GM19324 (cell line): ENCODE measurements around the gene PRIM1.
"Not testable (repeated sequence)": the region's sequence is repeated elsewhere in the genome, so short reads cannot be mapped to it uniquely, and the experiment has no call there.

Experiments
- ATAC-seq: cut with Tn5 transposase; IDR thresholded peaks from one replicate; pipeline ENCODE4 v1.9.1; 2021; ENCODE audit warnings: mild to moderate bottlenecking, moderate library complexity; ENCODE audit not compliant: unreplicated experiment, low FRiP score

The PRIM1 gene

GRCh38 chr12:56761812-56762211 lies 9.7 kb upstream of the PRIM1 start:
- no peak for ATAC-seq

DNA sequence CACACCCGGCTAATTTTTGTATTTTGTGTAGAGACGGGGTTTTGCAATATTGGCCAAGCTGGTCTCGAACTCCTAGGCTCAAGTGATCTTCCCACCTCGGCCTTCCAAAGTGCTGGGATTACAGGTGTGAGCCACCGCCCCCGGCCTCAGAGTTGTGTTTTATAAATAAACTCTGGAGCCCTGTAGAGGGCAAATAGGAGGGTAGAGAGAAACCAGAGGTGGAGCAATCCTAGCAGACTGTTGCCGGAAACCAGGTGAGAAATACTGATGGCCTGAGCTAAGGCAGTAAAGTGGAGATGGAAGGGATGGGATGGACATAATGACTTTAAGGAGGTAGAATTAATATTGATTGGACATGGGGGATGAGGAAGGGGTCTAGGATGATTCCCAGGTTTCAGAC lies 8.3 kb upstream of the PRIM1 start:
- no peak for ATAC-seq

DNA sequence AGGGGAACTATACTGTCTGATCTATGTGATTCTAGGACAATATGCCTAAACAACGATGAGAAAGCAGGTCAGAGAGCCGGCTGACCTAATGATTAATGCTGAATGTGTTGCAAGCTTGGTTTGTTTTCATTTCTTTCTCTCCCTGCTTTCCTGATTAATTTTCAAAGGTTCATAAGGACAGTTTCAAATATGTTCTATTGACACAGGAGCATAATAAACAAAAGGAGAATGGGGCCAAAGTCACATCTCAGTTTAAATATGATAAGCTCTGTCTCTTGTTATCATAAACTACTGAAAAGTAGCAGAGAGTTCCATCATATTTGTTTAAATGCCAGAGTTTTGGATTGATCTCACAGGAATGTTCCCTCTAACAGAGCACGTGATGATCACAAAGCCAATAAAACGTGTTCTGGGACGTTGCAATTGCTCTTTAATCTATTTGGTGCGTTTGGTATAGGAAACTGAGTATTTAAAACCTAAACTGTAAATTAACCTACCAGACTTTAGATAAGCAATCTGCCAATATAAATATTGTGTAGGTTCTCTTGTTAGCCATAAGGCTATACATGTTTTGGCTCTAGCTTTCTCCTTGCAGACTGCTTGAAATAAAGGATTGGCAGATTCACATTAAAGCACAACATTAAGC lies 7.3 kb upstream of the PRIM1 start:
- ATAC-seq = no peak

- no peak for ATAC-seq
Measured at GRCh38 chr12:56758728-56759262, 6.7 kb upstream of the PRIM1 start.

GRCh38 chr12:56757971-56758370 lies 5.8 kb upstream of the PRIM1 start:
- ATAC-seq = not testable (repeated sequence)

- ATAC-seq = no peak
Measured at GRCh38 chr12:56753566-56753965, 1.4 kb upstream of the PRIM1 start.

DNA sequence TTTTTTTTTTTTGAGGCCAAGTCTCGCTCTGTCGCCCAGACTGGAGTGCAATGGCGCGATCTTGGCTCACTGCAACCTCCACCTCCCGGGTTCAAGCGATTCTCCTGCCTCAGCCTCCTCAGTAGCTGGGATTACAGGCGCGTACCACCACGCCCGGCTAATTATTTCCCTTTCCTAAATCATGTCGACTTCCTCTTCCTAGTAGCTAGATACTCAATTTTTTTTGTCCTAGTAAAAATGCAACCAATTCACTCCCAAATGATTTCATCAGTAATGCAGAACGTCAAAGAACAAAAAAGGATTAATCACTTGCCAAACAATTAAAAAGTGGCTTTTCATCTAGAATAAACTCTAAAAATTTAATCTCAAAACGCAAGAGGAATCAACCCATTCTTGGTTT lies 1.5 kb downstream of the PRIM1 start:
- not testable (repeated sequence) for ATAC-seq

DNA sequence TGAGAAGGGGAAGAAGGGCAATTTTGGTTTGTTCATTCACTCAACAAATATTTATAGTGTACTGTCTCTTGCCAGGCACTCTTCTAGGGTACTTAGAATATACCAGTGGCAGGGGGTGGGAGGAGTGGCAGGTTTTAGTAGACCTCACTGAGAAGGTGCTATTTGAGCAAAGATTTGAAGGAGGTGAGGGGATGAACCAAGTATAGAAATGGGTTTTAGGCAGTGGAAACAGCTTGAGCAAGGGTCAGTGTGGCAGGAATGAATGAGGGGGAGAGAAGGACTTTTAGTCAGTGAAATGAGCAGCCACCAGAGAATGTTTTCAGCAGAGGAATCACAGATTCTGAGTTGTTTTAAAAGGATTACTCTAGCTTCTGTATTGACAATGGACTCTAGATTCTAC lies 2.3 kb downstream of the PRIM1 start:
- no peak for ATAC-seq

DNA sequence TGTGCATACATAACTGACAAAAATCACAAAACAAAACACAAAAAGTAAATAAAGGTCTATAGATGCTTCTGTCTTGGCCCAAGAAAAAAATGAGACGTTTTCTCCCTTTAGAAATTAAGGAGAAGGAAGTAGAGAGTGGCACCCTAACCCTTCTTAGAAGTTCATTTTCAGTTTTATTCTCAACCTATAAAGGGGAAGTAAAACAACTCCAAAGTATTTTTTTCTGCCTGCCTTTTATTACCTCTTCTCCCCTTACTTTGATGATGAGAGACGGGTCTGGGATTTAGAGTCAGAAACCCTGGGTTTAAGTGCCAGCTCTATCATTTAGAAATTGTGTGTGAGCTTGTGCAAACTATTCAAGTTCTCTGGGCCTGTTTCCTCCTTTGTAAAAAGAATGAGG lies 2.8 kb downstream of the PRIM1 start:
- ATAC-seq = no peak

GRCh38 chr12:56728139-56728861 lies 23.8 kb downstream of the PRIM1 start:
- ATAC-seq = no peak

- not testable (repeated sequence) for ATAC-seq
Measured at GRCh38 chr12:56726196-56726675, 25.9 kb downstream of the PRIM1 start.

DNA sequence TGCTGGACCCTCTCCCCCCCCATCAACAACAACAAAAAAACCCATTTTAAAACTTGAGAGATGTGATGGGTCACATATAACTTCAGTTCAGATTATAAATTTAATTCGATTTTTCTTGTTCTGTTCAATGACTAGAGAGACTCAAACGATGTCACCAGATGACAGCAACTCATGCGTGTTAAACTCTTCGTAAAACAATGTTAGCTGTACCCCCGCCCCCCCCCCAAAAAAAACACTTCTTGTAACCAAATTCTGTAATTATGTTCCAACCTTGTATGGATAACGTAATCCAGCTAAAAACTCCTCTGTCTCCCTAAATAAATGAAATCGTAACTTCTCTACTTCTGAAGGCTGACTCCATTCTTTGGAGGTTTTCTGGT lies 26.4 kb downstream of the PRIM1 start:
- no peak for ATAC-seq

GRCh38 chr12:56724972-56725722 lies 27.0 kb downstream of the PRIM1 start, which contains the start of gene NACA:
Gene NACA (minus strand): TSS chr12:56725299. CDS start chr12:56724521, 778 bp downstream.
- peak; percentile 93 for ATAC-seq

DNA sequence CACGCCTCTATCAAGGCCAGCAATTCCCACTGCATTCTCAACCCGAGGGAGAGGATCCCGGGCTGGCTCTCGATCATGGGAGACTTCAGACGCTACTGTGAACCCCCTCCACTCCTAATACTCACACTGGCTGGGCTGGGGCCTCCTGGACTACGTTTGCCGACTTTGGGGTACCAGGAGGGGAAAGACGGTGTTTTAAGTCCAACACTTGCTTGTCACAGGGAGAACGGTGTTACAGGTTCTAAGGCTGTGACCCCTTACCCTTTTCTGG lies 27.5 kb downstream of the PRIM1 start:
- ATAC-seq = no peak

GRCh38 chr12:56723889-56724700 lies 28.0 kb downstream of the PRIM1 start:
- no peak for ATAC-seq

DNA sequence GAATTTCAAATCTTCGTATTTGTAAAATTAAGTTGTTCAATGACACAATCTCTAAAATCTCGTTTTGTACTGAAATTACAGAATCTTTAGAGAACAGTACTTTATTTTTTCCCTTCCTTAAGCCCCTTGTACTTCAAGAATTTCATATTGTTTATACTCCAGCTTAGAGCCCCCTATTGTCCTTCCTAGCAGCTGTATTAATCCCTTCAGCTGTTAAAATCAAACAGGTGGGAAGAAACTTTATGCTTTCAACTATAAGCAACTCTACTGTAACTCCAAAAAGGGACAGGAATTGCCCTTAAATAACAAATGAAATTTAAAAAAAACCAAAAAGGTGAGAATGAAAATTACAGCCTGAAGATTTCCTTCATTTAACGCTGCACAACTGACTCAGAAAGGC lies 28.8 kb downstream of the PRIM1 start:
- no peak for ATAC-seq

- no peak for ATAC-seq
Measured at GRCh38 chr12:56722832-56723231, 29.3 kb downstream of the PRIM1 start.

GRCh38 chr12:56721721-56722120 lies 30.4 kb downstream of the PRIM1 start:
- ATAC-seq = no peak

- ATAC-seq = no peak
Measured at GRCh38 chr12:56721216-56721615, 30.9 kb downstream of the PRIM1 start.

DNA sequence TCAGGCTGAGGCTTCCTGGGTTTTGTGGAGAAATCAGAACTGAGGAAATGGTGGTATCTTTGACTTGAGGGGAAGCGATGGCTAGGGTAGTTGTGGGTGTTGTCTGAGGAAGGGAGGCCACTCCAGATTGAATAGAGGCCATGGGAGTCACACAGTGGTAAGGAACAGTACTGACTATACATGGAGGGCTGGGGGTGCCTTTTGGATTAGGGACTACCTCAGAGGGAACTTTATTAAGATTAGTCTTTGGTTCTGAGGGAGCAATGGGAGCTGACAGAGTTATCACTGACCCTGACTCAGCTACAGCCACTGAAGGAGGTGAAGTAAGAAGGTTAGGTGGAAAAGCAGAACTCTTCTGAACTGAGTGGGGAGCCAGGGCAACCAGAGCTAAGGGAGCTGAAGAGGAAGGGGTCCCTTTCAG lies 31.4 kb downstream of the PRIM1 start:
- ATAC-seq = no peak
